GM18519 (cell line): ENCODE data around the gene TRRAP.
A peak's percentile ranks its signal among the peaks of the same experiment; 100 is the strongest.
"Not testable (repeated sequence)": the region's sequence is repeated elsewhere in the genome, so short reads cannot be mapped to it uniquely, and the experiment has no call there.

ENCODE experiments used
- ATAC-seq: cut with Tn5 transposase; IDR thresholded peaks from one replicate; pipeline ENCODE4 v1.9.1; 2021; ENCODE audit warnings: mild to moderate bottlenecking, moderate library complexity; ENCODE audit not compliant: unreplicated experiment, low FRiP score

Gene TRRAP

DNA sequence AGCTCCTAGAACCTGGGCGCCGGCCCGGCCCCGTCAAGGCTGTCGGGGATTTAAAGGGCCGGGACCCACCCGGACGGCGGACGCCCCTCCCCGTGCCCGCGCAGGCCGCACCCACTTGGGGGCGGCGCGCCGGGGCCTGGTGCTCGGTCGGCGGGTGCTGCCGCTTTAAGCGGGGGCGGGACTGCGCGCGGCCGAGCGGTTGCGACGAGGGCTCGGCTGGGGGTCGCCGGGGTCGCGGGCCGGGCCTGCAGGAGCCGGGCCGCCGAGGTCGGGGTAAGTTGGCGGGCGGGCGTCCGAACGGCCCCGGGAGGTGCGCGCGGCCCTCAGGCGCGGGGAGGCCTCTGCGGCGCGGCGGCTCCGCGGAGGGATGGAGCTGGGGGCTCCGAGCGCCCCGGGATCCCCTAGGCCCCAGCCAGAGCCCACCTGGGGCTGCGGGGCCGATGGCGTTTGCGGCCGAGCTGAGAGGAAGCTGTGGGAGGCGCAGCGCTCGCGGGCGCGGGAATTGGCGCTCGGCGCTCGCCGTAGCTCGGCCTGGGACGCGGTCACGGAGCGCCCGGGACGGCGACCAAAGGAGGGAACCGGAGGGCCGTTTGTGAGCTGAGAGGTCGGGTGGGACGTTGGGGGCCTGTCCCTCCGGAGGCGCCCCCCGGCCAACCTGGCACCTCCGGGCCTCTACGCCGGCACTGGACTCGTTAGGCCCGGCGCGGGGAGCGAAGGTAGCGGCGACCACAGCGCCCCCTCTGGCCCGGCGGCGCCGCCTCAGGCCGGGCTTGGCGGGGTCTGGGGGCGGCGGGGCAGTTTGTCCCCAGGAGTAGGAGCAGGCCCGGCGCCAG, at the start of gene TRRAP:
TRRAP (plus strand) TSS at position 168 of the 833 bp plus-strand sequence. CDS start 2,619 bp downstream, outside the sequence.
- ATAC-seq = peak; percentile 36

DNA sequence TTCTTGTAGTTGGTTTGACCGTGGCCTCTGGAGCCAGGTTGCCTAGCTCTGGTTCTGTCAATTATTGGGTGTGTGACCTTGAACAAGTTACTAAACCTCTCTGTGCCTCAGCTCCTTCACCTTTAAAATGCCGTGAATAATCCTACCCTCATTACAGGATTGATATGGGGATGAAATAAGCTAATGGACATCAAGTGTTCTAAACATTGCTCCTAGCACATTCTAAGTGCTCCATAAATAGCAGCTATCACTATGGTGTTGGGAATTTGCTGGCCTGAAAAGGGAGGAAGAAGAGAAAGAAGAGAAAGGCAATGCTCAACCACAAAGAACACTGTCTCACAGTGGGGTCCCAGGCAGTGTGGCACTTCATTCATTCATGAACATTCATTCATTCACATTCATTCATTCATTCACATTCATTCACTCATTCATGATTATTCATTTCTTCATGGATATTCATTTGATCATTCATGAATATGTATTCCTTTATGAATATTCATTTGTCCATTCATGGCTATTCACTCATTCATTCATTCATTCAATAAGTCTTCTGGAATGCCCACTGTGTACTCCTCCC, 47.3 kb upstream of the TRRAP start:
- ATAC-seq = no peak

DNA sequence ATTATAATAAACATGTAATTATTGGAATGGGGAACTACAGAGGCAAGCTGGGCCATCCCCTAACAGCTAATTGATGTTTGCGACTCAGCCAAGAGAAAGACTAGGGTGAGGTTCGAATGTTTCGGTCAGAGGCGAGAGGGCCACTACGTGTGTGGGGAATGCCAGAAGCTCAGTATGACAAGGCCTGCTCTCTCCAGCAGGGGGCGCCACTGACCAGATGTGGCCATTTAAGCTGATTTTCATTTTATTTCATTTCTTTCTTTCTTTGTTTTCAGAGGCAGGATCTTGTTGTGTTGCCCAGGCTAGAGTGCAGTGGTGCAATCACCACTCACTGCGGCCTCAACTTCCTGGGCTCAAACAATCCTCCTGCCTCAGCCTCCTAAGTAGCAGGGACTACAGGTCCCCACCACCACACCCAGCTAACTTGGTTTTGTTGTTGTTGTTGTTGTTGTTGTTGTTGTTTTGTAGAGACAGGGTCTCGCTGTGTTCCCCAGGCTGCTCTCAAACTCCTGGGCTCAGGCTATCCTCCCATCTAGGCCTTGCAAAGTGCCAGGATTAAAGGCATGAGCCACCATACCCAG, 46.6 kb upstream of the TRRAP start:
- no peak for ATAC-seq

DNA sequence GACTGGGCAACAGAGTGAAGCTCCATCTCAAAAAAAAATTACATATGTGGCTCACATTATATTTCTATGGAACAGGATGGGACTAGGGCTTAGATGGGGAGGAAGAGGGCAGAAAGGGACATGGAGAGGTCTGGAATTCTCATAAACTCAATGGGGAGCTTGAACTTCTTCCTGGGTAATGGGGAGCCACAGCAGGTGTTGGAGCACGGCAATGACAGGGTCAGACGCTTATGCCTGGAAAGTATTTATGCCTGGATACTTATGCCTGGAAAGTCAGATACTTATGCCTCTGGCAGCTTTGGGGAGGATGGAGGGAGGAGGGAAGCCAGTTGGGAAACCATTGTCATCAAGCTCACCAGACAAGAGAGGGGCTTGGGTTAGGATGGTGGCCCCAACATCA, 45.3 kb upstream of the TRRAP start:
- no peak for ATAC-seq

DNA sequence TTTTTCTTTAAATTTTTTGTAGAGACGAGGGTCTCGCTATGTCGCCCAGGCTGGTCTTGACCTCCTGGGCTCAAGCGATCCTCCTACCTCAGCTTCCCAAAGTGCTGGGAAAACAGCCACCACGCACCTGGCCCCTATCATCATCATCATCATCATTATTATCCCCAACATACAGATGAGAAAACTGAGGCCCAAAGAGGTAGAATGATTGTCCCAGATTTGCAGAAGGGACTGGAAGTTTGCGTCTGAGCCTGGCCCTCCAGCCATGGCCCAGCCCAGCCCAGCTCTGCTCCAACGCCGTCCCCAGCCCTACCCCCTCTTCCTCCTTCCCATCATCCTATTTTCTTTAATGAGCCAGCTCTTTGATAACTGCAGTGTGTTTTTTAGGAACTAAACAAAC, 43.4 kb upstream of the TRRAP start:
- no peak for ATAC-seq

DNA sequence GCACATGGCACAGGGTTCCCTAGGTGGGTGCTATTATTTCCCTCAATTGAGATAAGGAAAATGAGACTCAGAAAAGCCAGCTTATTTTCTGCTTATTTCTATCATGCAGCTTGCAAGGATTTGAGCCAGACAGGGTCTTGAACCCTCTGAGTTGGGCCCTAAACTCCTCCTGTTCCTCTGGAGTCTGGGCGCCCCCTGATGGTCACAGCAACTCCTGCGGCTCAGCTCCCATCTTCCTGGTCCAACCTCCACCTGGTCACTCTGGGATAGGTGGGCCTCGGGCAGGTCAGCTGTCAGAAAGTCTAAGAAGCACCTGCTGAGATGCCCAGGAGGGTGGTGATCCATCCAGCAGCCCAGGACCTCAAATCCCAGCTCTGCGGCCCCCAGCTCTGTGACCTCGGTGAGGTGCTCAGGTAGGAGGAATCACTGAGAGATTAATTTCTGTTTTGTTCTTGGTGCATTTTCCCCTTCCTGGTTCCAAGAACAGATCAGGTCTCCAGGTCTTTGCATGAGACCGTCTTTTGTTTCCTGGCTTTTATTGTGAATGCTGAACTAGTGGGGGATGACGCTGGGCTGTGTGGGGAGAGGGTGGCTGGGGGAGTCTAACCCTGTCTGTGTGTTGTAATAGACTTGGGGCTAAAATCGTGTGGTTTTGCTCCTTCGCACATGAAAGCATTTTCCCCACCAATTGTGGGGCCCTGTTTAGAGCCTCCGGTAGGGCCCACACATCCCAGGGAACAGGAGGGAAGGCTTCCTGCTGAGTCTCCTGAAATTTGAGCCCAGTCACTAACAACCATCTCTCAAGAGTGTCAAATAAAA, 41.3 kb upstream of the TRRAP start:
- ATAC-seq = no peak

DNA sequence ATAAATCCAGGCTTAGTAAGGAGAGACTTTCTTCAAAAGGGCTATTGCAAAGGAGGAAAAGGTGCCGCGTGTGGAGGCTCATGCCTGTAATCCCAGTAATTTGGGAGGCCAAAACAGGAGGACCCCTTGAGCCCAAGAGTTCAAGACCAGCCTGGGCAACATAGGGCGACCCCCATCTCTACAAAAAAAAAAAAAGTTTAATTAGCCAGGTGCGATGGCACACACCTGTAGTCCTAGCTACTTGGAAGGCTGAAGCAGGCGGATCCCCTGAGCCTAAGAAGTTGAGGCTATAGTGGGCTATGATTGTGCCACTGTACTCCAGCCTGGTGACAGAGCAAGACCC, 40.7 kb upstream of the TRRAP start:
- no peak for ATAC-seq

DNA sequence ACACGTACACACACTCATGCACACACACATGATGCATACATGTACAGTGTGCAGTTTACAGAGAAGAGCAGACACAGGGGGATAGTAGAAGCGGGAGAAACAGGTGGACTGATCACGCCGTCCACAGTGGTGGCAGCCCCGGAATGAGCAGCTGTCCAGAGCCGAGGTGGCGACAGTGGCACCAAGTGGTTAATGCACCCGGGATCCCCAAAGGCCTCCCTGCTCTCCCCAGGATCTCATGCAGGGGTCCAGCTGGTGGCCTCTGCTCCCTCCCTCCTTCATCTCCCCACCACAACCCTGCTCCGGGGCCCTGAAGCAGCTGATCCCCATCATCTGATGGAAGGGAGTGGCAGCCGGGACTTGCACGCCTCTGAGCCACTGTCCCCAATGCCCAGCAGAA, 38.2 kb upstream of the TRRAP start:
- no peak for ATAC-seq

DNA sequence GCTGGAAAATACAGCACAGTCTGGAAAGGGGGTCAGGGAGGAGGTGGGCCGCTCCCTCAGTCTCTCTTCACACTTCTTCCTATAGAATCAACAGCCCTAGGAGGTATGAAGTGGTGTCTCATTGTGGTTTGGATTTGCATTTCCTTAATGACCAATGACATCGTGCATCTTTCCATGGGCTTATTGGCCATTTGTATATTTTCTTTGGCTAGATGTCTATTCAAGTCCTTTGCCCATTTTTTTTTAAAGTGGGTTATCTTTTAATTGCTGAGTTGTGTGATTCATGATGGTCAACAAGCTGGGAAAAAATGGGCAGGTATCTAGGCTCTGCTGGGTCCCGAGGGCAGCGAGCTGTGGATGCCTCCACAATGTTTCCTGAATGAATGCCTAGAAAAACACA, 37.6 kb upstream of the TRRAP start:
- no peak for ATAC-seq

DNA sequence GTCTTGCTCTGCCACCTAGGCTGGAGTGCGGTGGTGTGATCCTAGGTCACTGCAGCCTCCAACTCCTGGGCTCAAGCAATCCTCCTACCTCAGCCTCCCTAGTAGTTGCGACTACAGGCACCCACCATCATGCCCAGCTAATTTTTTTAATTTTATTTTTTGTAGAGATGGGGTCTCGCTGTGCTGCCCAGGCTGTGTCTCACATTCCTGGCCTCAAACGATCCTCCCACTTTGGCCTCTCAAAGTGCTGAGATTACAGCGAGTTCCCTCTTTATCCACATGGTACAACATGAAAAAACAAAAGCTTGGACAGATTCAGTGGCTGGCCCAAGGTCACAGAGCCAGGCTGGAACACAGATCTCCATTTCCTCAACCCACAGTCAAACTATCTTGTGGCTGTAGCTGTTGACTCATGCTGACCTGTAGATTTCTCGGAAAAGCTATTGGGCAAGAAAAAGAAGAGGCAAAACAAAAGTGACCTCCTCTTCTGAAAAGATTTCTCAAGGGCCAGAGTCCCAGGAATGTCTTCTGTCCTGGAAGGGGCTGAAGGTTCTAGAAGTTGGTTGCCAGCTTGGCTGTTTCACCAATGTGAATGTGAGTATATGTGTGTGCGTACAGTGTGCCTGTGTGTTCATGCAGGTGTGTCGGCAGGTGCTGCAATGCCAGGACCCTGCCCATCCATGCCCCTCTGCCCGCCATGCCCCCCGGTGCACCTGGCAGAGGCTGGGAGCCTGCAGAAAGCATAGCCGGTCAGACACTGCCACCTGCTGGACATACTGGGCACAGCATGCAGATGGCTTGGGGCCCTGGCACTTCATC, 36.9 kb upstream of the TRRAP start:
- no peak for ATAC-seq

DNA sequence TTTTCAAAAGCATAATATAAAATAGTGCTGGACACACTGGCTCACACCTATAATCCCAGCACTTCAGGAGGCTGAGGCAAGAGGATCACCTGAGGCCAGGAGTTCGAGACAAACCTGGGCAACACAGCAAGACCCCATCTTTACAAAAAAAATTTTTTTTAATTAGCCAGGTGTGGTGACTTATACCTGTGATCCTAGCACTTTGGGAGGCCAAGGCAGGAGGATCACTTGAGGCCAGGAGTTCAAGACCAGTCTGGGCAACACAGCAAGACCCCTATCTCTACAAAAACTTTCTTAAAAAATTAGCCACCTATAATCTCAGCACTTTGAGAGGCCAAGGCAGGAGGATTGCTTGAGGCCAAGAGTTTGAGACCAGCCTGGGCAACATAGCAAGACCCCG, 35.8 kb upstream of the TRRAP start:
- ATAC-seq = not testable (repeated sequence)

DNA sequence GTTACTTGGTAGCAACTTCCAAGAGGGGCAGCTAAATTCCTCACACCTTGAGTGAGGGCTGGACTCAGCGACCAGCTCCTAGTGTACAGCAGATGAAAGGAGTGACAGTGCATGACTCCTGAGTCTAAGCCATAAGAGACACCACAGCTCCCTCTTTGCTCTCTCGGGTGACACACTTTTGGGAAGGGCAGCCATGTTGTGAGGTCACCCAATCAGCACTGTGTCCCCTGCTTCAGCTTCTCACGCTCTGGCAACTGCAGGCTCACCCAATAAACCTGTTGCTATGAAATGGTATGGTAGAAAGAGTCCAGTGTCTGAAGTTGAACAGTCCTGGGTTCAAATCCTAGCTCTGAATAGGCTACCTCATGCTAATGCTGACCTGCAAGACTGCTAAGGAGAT, 29.4 kb upstream of the TRRAP start:
- no peak for ATAC-seq

DNA sequence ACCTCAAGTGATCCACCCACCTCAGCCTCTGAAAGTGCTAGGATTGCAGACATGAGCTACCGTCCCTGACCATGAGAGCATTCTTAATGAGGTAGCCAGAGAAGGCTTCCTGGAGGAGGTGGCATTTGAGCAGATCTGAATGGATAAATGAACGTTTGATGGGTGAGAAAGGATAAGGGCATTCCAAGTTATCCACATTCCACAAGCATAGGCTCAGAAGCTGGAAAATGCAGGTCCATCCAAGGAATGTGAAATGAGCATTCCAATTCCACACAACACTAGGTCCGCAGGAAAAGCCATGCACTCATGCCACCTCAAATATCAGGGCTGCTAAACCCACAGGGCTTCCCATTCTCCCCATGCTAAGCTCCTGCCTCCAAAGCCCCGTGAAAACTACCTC, 25.5 kb upstream of the TRRAP start:
- no peak for ATAC-seq

DNA sequence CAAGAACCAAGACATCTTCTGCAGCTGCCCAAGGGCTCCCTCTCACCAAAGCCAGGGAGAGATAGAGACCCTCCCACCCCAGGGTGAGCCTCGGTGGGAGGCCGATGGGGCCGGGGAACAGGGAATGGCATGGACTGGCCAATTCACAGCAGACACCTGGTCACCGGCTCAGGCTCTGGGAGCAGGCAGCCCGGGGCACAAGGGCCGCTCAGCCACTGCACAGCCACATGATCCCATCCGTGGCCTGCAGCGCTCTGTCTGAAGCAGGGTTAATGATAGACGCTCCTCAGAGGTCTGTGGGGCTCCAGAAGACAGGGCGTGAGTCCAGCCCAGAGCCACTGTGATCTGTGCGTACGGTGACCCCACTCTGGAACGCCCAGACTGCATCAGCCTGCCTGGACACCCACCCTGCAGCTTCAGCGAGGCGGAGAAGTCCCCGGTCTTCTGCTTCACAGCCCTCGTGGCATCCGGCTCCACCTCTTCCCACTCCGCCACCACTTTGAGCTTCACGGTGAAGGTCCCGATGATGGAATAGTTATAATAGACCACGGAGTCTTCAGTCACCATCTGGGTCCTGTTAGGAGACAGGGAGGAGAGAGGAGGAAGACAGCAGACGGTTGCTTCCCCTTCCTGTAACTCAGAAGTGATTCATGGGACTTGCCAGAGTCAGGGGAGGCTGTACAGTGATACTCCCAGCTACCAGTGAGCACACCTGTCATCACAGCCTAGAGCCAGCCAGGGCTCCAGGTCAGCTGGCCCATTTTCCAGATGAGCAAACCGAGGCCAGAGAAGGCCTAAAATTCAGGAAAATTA, 22.5 kb upstream of the TRRAP start:
- no peak for ATAC-seq

DNA sequence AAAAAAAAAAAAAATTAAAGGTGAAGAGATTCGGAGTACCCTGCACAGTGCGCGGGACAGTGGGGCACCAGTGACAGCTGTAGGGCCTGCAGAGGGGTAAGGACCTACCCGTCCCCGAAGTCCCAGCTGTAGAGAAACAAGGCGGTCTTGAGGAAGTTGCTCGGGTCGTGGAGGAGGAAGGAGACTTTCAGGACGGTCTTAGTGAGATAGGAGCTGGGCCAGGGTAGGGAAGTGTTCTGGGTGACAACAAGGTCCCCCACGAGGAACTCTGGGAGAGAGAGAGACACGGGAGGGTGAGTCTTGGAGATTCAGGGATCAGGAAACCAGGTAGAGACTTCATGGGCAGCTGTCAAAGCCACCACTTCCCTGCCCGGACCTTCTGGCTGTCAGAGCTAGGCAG, 18.3 kb upstream of the TRRAP start:
- no peak for ATAC-seq

DNA sequence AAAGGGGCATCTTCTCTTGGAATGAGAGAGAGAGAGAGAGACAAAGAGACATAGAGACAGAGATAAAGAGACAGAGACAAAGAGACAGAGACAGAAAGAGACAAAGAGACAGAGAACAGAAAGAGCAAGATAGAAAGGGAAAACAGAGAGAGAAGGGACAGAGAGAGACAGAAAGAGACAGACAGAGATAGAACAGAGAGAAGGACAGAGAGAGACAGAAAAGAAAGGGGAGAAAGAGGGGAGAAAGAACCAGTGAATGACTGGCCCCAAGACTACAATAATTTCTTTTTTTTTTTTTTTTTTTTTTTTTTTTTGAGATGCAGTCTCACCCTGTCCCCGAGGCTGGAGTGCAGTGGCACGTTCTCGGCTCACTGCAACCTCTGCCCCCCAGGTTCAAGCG, 16.1 kb upstream of the TRRAP start:
- no peak for ATAC-seq

DNA sequence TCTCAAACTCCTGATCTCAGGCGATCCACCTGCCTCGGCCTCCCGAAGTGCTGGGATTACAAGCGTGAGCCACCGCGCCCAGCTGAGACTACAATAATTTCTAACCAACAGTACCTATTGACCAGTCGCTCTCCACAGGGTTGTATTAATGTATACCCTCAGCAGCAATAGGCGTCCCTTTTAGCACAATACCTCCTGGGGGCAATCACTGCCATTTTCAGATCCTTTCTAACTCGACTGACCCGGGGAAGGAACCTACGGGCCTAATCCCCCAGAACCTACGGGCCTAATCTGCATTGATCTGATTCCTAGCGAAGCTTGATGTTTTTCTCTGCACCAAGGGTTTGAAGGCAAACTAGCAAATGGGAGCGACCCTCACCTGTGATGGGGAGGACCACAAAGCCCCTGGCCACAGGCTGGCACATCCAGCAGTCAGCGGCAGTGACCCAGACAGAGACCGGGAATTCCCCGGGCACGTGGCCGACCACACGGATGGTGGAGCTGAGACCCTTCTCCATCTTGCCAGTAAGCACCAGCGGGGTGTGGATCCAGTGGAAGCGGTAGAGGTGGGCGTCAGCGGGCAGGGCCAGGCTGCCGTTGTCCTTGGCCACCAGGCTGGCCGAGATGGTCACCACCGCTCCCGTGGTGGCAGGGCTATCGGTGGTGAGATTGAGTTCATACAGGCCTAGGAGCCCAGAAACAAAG, 15.5 kb upstream of the TRRAP start:
- ATAC-seq = no peak

DNA sequence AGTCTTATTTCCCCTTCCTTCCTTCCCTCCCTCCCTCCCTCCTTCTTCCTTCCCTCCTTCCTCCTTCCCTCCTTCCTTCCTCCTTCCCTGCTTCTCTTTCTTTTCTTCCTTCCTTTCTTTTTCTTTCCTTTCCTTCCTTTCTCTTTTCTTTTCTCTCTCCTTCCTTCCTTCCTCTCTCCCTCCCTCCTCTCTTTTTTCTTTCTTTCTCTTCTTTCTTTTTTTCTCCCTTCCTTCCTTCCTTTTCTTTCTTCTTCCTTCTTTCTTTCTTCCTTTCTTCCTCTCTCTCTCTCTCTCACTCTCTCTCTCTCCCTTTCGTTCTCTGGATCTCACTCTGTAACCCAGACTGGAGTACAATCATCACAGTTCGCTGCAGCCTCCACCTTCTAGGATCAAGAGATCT, 14.7 kb upstream of the TRRAP start:
- ATAC-seq = no peak
